Left ventricle myocardium superior (tissue), 1 donor: Measurements from ENCODE around the gene SPAG8. TPM values are rescaled to one million over a fixed set of nuclear protein-coding genes. Genes with fewer than 3 reads are reported as not detected.
A peak's percentile ranks its signal among the peaks of the same experiment; 100 is the strongest.

Experiments used
- ATAC-seq: fragments of 200-7000 bp; cut with Tn5 transposase; one replicate; pipeline ENCODE4 v1.9.1; 2020; ENCODE audit warnings: mild to moderate bottlenecking, moderate library complexity
- DNase-seq: peaks from one replicate; pipeline ENCODE4 v3.0.0-alpha.2; 2020
- intact Hi-C: fragments of 100-400 bp; cut with micrococcal nuclease; formaldehyde crosslinking; loops from one replicate; pipeline ENCODE4 v1.11.0; 2022
- total RNA-seq: library from RNA; stranded (reverse); fragmentation: NEBNext Ultra II Directional; extraction: Animal tissue kit (Norgen Biotek cat#: 25700); gene quantifications from one replicate; pipeline ENCODE4 v1.2.1, GENCODE V29; 2021
- donor health status: DM: no; HTN: yes; CAD: no; lungs with severe emphysema.

The SPAG8 gene
- total RNA-seq, 1 donor from 2014 or later = 3.2 TPM

- intact Hi-C loops = no loop called here
- DNase-seq (no peak), ATAC-seq (no peak)
Observed at GRCh38 chr9:35840881-35841644, 29.0 kb upstream of the SPAG8 start.

GRCh38 chr9:35839926-35840325 is 27.9 kb upstream of the SPAG8 start:
- intact Hi-C loops = no loop called here
- ATAC-seq (no peak), DNase-seq (no peak)

- no peak for DNase-seq
- ATAC-seq = no peak
- intact Hi-C loops = no loop called here
Observed at GRCh38 chr9:35836595-35836994, 24.5 kb upstream of the SPAG8 start.

GRCh38 chr9:35835766-35836165 is 23.7 kb upstream of the SPAG8 start:
- DNase-seq (no peak), ATAC-seq (no peak)
- intact Hi-C loops = no loop called here

- intact Hi-C loops = no loop called here
- no peak for DNase-seq
- no peak for ATAC-seq
Observed at GRCh38 chr9:35835216-35835632, 23.2 kb upstream of the SPAG8 start.

- no peak for ATAC-seq
- intact Hi-C loops = no loop called here
- DNase-seq = no peak
Observed at GRCh38 chr9:35834260-35835215, 22.5 kb upstream of the SPAG8 start.

- intact Hi-C loops = no loop called here
- ATAC-seq (peak; percentile 8), DNase-seq (no peak)
Observed at GRCh38 chr9:35832814-35833213, 20.8 kb upstream of the SPAG8 start.

- intact Hi-C loops = no loop called here
- ATAC-seq = no peak
- DNase-seq = no peak
Observed at GRCh38 chr9:35831040-35831439, 19.0 kb upstream of the SPAG8 start.

- no peak for DNase-seq
- intact Hi-C loops = loop anchor here (5.0 kb wide), 1 partner anchor 53 kb away; no protein-coding TSS in a partner anchor
- ATAC-seq = no peak
Observed at GRCh38 chr9:35829764-35830096, 17.7 kb upstream of the SPAG8 start.

- DNase-seq (peak; percentile 99), ATAC-seq (peak; percentile 90)
- intact Hi-C loops = loop anchor here (5.0 kb wide), 1 partner anchor 53 kb away; no protein-coding TSS in a partner anchor
Observed at GRCh38 chr9:35829084-35829763, 17.2 kb upstream of the SPAG8 start, which contains the start of gene TMEM8B. Gene TMEM8B (plus strand): TSS chr9:35829228. CDS start chr9:35829448, 220 bp downstream.

- ATAC-seq = no peak
- intact Hi-C loops = loop anchor here (5.0 kb wide), 1 partner anchor 54 kb away; no protein-coding TSS in a partner anchor
Observed at GRCh38 chr9:35828716-35829083, 16.6 kb upstream of the SPAG8 start, which contains the start of gene FAM221B. Gene FAM221B (minus strand): TSS chr9:35828732. CDS start chr9:35826161, 2,571 bp downstream.

GRCh38 chr9:35827486-35827885 is 15.4 kb upstream of the SPAG8 start:
- intact Hi-C loops = loop anchor here (5.0 kb wide), 1 partner anchor 55 kb away; no protein-coding TSS in a partner anchor

More at GRCh38 chr9:35828716-35829083, 16.6 kb upstream of the SPAG8 start, which contains the start of gene FAM221B:
- peak; percentile 51 for DNase-seq

GRCh38 chr9:35826071-35826701 is 14.1 kb upstream of the SPAG8 start:
- DNase-seq = no peak
- intact Hi-C loops = loop anchor here (5.0 kb wide), 1 partner anchor 56 kb away; no protein-coding TSS in a partner anchor
- peak; percentile 43 for ATAC-seq

More at GRCh38 chr9:35827486-35827885, 15.4 kb upstream of the SPAG8 start:
- no peak for DNase-seq
- no peak for ATAC-seq

- DNase-seq (no peak), ATAC-seq (no peak)
- intact Hi-C loops = no loop called here
Observed at GRCh38 chr9:35822926-35823325, 10.9 kb upstream of the SPAG8 start.

- no peak for DNase-seq
- intact Hi-C loops = no loop called here
- no peak for ATAC-seq
Observed at GRCh38 chr9:35820076-35820475, 8.0 kb upstream of the SPAG8 start.

GRCh38 chr9:35818341-35818740 is 6.3 kb upstream of the SPAG8 start:
- DNase-seq = no peak
- no peak for ATAC-seq
- intact Hi-C loops = no loop called here

GRCh38 chr9:35816708-35817107 is 4.6 kb upstream of the SPAG8 start:
- DNase-seq (no peak), ATAC-seq (no peak)
- intact Hi-C loops = no loop called here

GRCh38 chr9:35814841-35815543 is 2.9 kb upstream of the SPAG8 start, which contains the start of gene HINT2:
Gene HINT2 (minus strand): TSS chr9:35815042. CDS start chr9:35814979, 63 bp downstream.
- peak; percentile 97 for DNase-seq
- ATAC-seq = peak; percentile 93
- intact Hi-C loops = no loop called here
